H1 (cell line): ENCODE data around the gene APH1A. TPM values are rescaled to one million over a fixed set of nuclear protein-coding genes. Genes with fewer than 3 reads are reported as not detected.

Experiments used
- CTCF ChIA-PET: fragments of 300-600 bp; sonication (Branson Sonifier 250); formaldehyde crosslinking; loops from one replicate; lab custom pipeline; 2021; ENCODE audit not compliant: partially characterized antibody; lab: Charles Lee
- POLR2A ChIA-PET: fragments of 300-600 bp; sonication (Branson Sonifier 250); formaldehyde crosslinking; loops from one replicate; lab custom pipeline; 2021; ENCODE audit warnings: inconsistent platforms; ENCODE audit not compliant: partially characterized antibody; lab: Charles Lee
- DNase-seq, 2 experiments: peaks; one replicate each; pipeline versions ENCODE4 v3.0.0 to v3.0.0-alpha.2; 2010 to 2022; ENCODE audit warnings: low spot score in 2 of 2, low read depth in 1 of 2, mixed read lengths in 1 of 2
- FAIRE-seq: peaks from 2 replicates; lab custom pipeline; 2011; peaks lifted over from hg19 to GRCh38; lab: Jason Lieb, UNC
- H2AFZ ChIP-seq: 2 replicates; pipeline ENCODE4 v1.8.1; 2012; ENCODE audit warnings: low read length, inconsistent platforms
- H2AK5ac ChIP-seq: 2 replicates; pipeline ENCODE4 v1.6.1; 2013; ENCODE audit warnings: low read depth, low read length
- H2BK120ac ChIP-seq: replicated peaks from 2 replicates; pipeline ENCODE3; 2013; ENCODE audit warnings: low read depth, low read length, inconsistent platforms
- H2BK12ac ChIP-seq: 2 replicates; pipeline ENCODE4 v1.6.1; 2013; ENCODE audit warnings: low read depth, low read length
- H2BK15ac ChIP-seq: 2 replicates; pipeline ENCODE4 v1.6.1; 2013; ENCODE audit warnings: low read length
- H2BK20ac ChIP-seq: 2 replicates; pipeline ENCODE4 v1.6.1; 2013; ENCODE audit warnings: low read length
- H2BK5ac ChIP-seq: 2 replicates; pipeline ENCODE4 v1.6.1; 2013; ENCODE audit warnings: low read depth, low read length
- H3K14ac ChIP-seq: 2 replicates; pipeline ENCODE4 v1.6.1; 2013; ENCODE audit warnings: inconsistent platforms; ENCODE audit not compliant: insufficient read length
- H3K18ac ChIP-seq: 2 replicates; pipeline ENCODE4 v1.6.1; 2013; ENCODE audit warnings: low read length; ENCODE audit errors: extremely low read depth
- H3K23ac ChIP-seq: 2 replicates; pipeline ENCODE4 v1.6.1; 2013; ENCODE audit warnings: inconsistent platforms; ENCODE audit not compliant: insufficient read length
- H3K23me2 ChIP-seq: 2 replicates; pipeline ENCODE4 v1.6.1; 2013; ENCODE audit warnings: low read depth, low read length
- H3K27ac ChIP-seq: 2 replicates; pipeline ENCODE4 v1.6.1; 2011; ENCODE audit warnings: low read depth, low read length, inconsistent platforms
- H3K27me3 ChIP-seq, 4 experiments: replicated peaks in 1 of 4; 1 replicate in 1 of 4; 2 replicates in 3 of 4; pipeline versions ENCODE4 v1.6.1 to v1.8.1; 2011 to 2013; ENCODE audit warnings: low read length in 3 of 4, mild to moderate bottlenecking in 3 of 4, inconsistent platforms in 2 of 4, mixed read lengths in 2 of 4, moderate library complexity in 1 of 4; ENCODE audit not compliant: control insufficient read depth in 3 of 4, insufficient read depth in 3 of 4; ENCODE audit errors: extremely low read depth in 1 of 4
- H3K36me3 ChIP-seq, 4 experiments: 2 replicates each; pipeline versions ENCODE4 v1.6.1 to v1.8.1; 2011 to 2013; ENCODE audit warnings: mild to moderate bottlenecking in 4 of 4, low read length in 3 of 4, moderate library complexity in 2 of 4, control low read depth in 1 of 4, inconsistent platforms in 1 of 4; ENCODE audit not compliant: insufficient read depth in 4 of 4, control insufficient read depth in 2 of 4
- H3K4ac ChIP-seq: replicated peaks from 2 replicates; pipeline ENCODE3; 2013; ENCODE audit warnings: low read length, low read depth, mixed read lengths, inconsistent platforms; ENCODE audit not compliant: insufficient read length
- H3K4me1 ChIP-seq, 4 experiments: replicated peaks in 1 of 4; 1 replicate in 1 of 4; 2 replicates in 3 of 4; pipeline versions ENCODE4 v1.6.1 to v1.8.1; 2011 to 2013; ENCODE audit warnings: low read length in 3 of 4, inconsistent platforms in 2 of 4, mixed read lengths in 1 of 4; ENCODE audit not compliant: insufficient read depth in 4 of 4, control insufficient read depth in 3 of 4
- H3K4me2 ChIP-seq, 2 experiments: 2 replicates each; pipeline versions ENCODE4 v1.6.1 to v1.8.1; 2011 to 2013; ENCODE audit warnings: low read depth in 2 of 2, low read length in 2 of 2, control low read depth in 1 of 2, inconsistent platforms in 1 of 2, mild to moderate bottlenecking in 1 of 2; ENCODE audit not compliant: insufficient read depth in 1 of 2
- H3K4me3 ChIP-seq, 4 experiments: fragments of 200-600, 300-600 bp in 1 of 4; sonication (generic), shearing (Covaris generic), sonication (Bioruptor Twin) in 1 of 4; 2 replicates each; pipeline versions ENCODE4 v1.5.1 to v1.8.1; 2011 to 2016; ENCODE audit warnings: low read length in 4 of 4, low read depth in 3 of 4, control low read depth in 2 of 4, inconsistent platforms in 2 of 4, mild to moderate bottlenecking in 2 of 4, mixed read lengths in 1 of 4, moderate library complexity in 1 of 4; ENCODE audit not compliant: insufficient read depth in 2 of 4; ENCODE audit errors: extremely low read depth in 1 of 4
- H3K56ac ChIP-seq: replicated peaks from 2 replicates; pipeline ENCODE3; 2013; ENCODE audit warnings: low read depth, mild to moderate bottlenecking, mixed read lengths, low read length, inconsistent platforms; ENCODE audit not compliant: insufficient read length
- H3K79me1 ChIP-seq: 2 replicates; pipeline ENCODE4 v1.6.1; 2013; ENCODE audit warnings: low read depth, low read length, control low read depth
- H3K79me2 ChIP-seq, 2 experiments: 2 replicates each; pipeline versions ENCODE4 v1.6.1 to v1.8.1; 2012 to 2013; ENCODE audit warnings: low read length in 2 of 2, mild to moderate bottlenecking in 2 of 2, inconsistent platforms in 1 of 2; ENCODE audit not compliant: insufficient read depth in 2 of 2, control insufficient read depth in 1 of 2
- H3K9ac ChIP-seq, 4 experiments: replicated peaks in 1 of 4; 1 replicate in 1 of 4; 2 replicates in 3 of 4; pipeline versions ENCODE4 v1.6.1 to v1.8.1; 2011 to 2013; ENCODE audit warnings: low read depth in 3 of 4, low read length in 3 of 4, control low read depth in 2 of 4, mild to moderate bottlenecking in 2 of 4, moderate library complexity in 2 of 4, inconsistent platforms in 1 of 4; ENCODE audit errors: extremely low read depth in 1 of 4
- H3K9me3 ChIP-seq, 2 experiments: 2 replicates each; pipeline versions ENCODE4 v1.6.1 to v1.8.1; 2012 to 2013; ENCODE audit warnings: mild to moderate bottlenecking in 2 of 2, moderate library complexity in 2 of 2, control low read depth in 1 of 2, inconsistent platforms in 1 of 2, low read depth in 1 of 2, low read length in 1 of 2, mixed read lengths in 1 of 2; ENCODE audit not compliant: insufficient read depth in 2 of 2
- H4K20me1 ChIP-seq, 2 experiments: replicated peaks in 1 of 2; 2 replicates each; pipeline versions ENCODE3 to v1.8.1; 2011 to 2013; ENCODE audit warnings: inconsistent platforms in 2 of 2, low read length in 2 of 2, mild to moderate bottlenecking in 1 of 2; ENCODE audit not compliant: insufficient read depth in 2 of 2, control insufficient read depth in 1 of 2
- H4K5ac ChIP-seq: 2 replicates; pipeline ENCODE4 v1.6.1; 2013; ENCODE audit warnings: low read length, low read depth, mixed read lengths, inconsistent platforms; ENCODE audit not compliant: insufficient read length
- H4K8ac ChIP-seq: 2 replicates; pipeline ENCODE4 v1.8.0; 2013; ENCODE audit warnings: mild to moderate bottlenecking, moderate library complexity, low read length, inconsistent platforms; ENCODE audit not compliant: insufficient read depth; ENCODE audit errors: extremely low read depth
- H4K91ac ChIP-seq: replicated peaks from 2 replicates; pipeline ENCODE3; 2013; ENCODE audit warnings: low read length, mixed read lengths, inconsistent platforms; ENCODE audit not compliant: insufficient read length
- BCL11A ChIP-seq, 2 experiments: IDR thresholded peaks; one replicate each; pipeline ENCODE4 v1.6.1; 2011; ENCODE audit warnings: low read depth in 2 of 2, low read length in 2 of 2, mild to moderate bottlenecking in 2 of 2
- GABPA ChIP-seq: IDR thresholded peaks from 2 replicates; pipeline ENCODE4 v1.6.1; 2011; ENCODE audit warnings: mild to moderate bottlenecking, low read length, moderate library complexity, borderline replicate concordance; ENCODE audit not compliant: insufficient read depth
- GTF2F1 ChIP-seq: IDR thresholded peaks from 2 replicates; pipeline ENCODE4 v1.6.1; 2012; ENCODE audit warnings: low read depth, low read length, improper control_type of control experiment, borderline replicate concordance
- MAX ChIP-seq: IDR thresholded peaks from 2 replicates; pipeline ENCODE4 v1.6.1; 2012; ENCODE audit warnings: inconsistent platforms
- NANOG ChIP-seq: IDR thresholded peaks from 2 replicates; pipeline ENCODE4 v1.6.1; 2011; ENCODE audit warnings: low read length, low read depth, mild to moderate bottlenecking, inconsistent platforms; ENCODE audit not compliant: insufficient read depth, poor library complexity, severe bottlenecking
- SIRT6 ChIP-seq: IDR thresholded peaks from one replicate; pipeline ENCODE4 v1.7.1; 2012; ENCODE audit warnings: low read length, inconsistent platforms
- SIX5 ChIP-seq: IDR thresholded peaks from 2 replicates; pipeline ENCODE4 v1.6.1; 2011; ENCODE audit warnings: mild to moderate bottlenecking, low read depth, low read length
- TEAD4 ChIP-seq: IDR thresholded peaks from 2 replicates; pipeline ENCODE4 v1.6.1; 2012; ENCODE audit warnings: low read depth, low read length, inconsistent platforms, mixed read lengths
- USF2 ChIP-seq: IDR thresholded peaks from 2 replicates; pipeline ENCODE4 v1.6.1; 2011; ENCODE audit warnings: low read length, improper control_type of control experiment
- WGBS, 2 experiments: shearing (Covaris generic) in 1 of 2; methylation state at CpG; one replicate each; pipeline versions ENCODE4 v1.1.6 to v1.1.7; 2013 to 2015; ENCODE audit warnings: low lambda C conversion rate in 2 of 2, mixed read lengths in 2 of 2, inconsistent platforms in 1 of 2, low coverage in 1 of 2, missing lambda C conversion rate in 1 of 2; ENCODE audit not compliant: insufficient replicate concordance in 2 of 2, insufficient coverage in 1 of 2, insufficient read length in 1 of 2; ENCODE audit errors: extremely low coverage in 1 of 2, missing lambda C conversion rate in 1 of 2; 5-methylcytosine and 5-hydroxymethylcytosine counted together
- polyA plus RNA-seq, 7 experiments: library from polyadenylated mRNA; depleted of rRNA in 3 of 7; stranded (reverse) in 5 of 7; unstranded in 2 of 7; fragments of >200 nt in 5 of 7; fragments of 200-250 nt in 2 of 7; gene quantifications; 1 replicate in 5 of 7; 2 replicates in 1 of 7; 4 replicates in 1 of 7; pipeline versions ENCODE4 v1.2.1 to v1.2.3, GENCODE V29; 2011 to 2013; ENCODE audit warnings: missing spikeins in 2 of 7, mixed read lengths in 2 of 7
- total RNA-seq: library from RNA; stranded (reverse); fragmentation: NEBNext Ultra II Directional; extraction: Animal tissue kit (Norgen Biotek cat#: 25700); gene quantifications from 2 replicates; pipeline ENCODE4 v1.2.1, GENCODE V29; 2021

APH1A gene
- total and polyA plus RNA-seq, 2 of the 8 experiments (the other 6 are each of a cell fraction or from before 2014, with no cell fraction given): 111 to 183 TPM

- Histone ChIP-seq H3K18ac (peak overlapping the region; percentile 100), H3K23me2 (peaks cover 36% of the 10 kb centered on the region), H2AFZ (no peak overlapping the region), H4K5ac (peak overlapping the region; percentile 64), H3K4me1 (peaks cover 0 to 20% (median 14%) of the 10 kb centered on the region in 4 experiments; a peak in 6 of 7 replicates), H3K9me3 (no peaks in the 10 kb centered on the region), H4K8ac (peak overlapping the region; percentile 81; the same call in 1 of the 2 replicates), H3K23ac (no peak overlapping the region), H2BK12ac (peak overlapping the region; percentile 99), H2AK5ac (peak overlapping the region; percentile 99), H3K4me2 (peak overlapping the region; percentile 78 to 99), H2BK15ac (peak overlapping the region; percentile 100), H2BK5ac (peak overlapping the region; percentile 98), H4K20me1 (no peaks in the 10 kb centered on the region), H3K4ac (peak overlapping the region; percentile 95), H3K36me3 (peaks cover 2 to 8% (median 4%) of the 10 kb centered on the region in 4 experiments; a peak in 5 of 8 replicates), H3K79me1 (peaks cover 5% of the 10 kb centered on the region; the same call in 1 of the 2 replicates), H4K91ac (peak overlapping the region; percentile 96), H3K27ac (peak overlapping the region; percentile 95), H3K9ac (peak overlapping the region in 3 of 4 experiments; percentile 67 to 83 (median 80); a peak in 6 of 7 replicates), H3K56ac (peak overlapping the region; percentile 67), H3K4me3 (peak overlapping the region; percentile 70 to 82 (median 80)), H2BK20ac (peak overlapping the region; percentile 96), H3K27me3 (no peaks in the 10 kb centered on the region), H3K14ac (peak overlapping the region; percentile 89), H2BK120ac (peak overlapping the region; percentile 97), H3K79me2 (peaks cover 4 to 25% of the 10 kb centered on the region in 2 experiments)
- FAIRE-seq (no peak), DNase-seq (peak in 1 of 2 experiments; percentile 70)
- POLR2A ChIA-PET: interaction anchor here (0.5 to 19.4 kb wide), 28 partner anchors 9 to 725 kb away, joined by 3 to 535 read pairs (median 6); partner anchors contain the start of genes ANP32E, ANXA9, APH1A and C1orf54
- 5% methylated on average over 14 of the region's 14 CpGs; no CpG with 5 or more reads in 1 of the 2 experiments for WGBS, 2 experiments
- CTCF ChIA-PET: interaction anchor here (0.6 to 17.5 kb wide), 16 partner anchors 11 to 276 kb away, joined by 3 to 326 read pairs (median 6); partner anchors contain the start of genes APH1A, C1orf54 and CIART
- TF ChIP-seq TEAD4 (no peak; the same call in 1 of the 2 replicates), USF2 (no peak), BCL11A (IDR thresholded peaks at IDR 0.05; ENCODE audit: low read depth in 2 of 2, low read length in 2 of 2) (no peak), NANOG (no peak), SIRT6 (no peak), MAX (peak; percentile 70), GTF2F1 (no peak), GABPA (no peak), SIX5 (no peak)
Observed at GRCh38 chr1:150256554-150257341, 12.1 kb downstream of the APH1A start.
